ENCODE results near the gene RASGEF1B. TPM values are rescaled to one million over a fixed set of nuclear protein-coding genes. Genes with fewer than 3 reads are reported as not detected.

RASGEF1B gene
- total and polyA plus RNA-seq, 2 of the 4 experiments (the other 2 are of a cell fraction): 0.09 to 0.36 TPM

DNA sequence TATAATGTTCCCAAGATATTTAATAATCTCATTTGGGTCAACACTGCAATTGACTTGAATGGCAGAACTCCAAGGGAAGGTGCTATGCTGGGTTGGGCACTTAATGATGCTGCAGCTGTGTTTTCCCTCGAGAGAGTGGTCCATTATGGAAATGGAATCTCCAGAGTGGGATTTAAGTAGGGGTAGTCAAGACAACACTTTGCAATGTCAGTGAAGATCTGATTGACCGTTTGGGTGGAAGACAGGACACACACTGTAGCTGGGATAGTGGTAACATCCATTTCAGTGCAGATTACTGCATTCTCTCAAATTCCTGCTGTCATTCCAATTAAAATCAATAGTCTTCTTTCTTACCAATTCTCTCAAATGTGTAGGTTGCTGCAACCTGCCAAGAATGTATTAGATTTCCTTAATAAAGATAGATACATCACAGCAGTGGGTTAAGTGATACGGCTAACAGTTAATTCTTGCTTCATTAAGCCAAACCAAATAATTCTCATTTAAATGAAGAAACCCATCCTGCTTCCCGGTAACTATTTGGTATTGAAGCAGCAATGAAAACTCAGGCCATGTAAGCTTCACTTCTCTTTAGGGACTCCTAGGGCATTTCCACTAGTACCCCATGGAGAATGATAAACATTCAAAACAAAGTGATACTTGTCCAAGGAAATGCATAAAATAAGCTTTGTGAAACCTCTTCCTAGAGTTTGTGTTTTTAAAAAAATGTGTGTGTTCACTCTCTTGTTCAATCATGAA lies 40.5 kb upstream of the RASGEF1B start:
- H3K4ac ChIP-seq (ENCODE audit: low read depth, low read length): no peak overlapping the region
- H2AFZ ChIP-seq (replicated peaks; ENCODE audit: low read length, poor library complexity): no peak overlapping the region
- H2AK5ac ChIP-seq (ENCODE audit: low read depth, low read length): no peak overlapping the region
- CTCF ChIA-PET: no interaction called here
- no peak overlapping the region for H3K14ac ChIP-seq (replicated peaks; ENCODE audit: low read depth, low read length)
- no peaks in the 10 kb centered on the region for H3K9me1 ChIP-seq (ENCODE audit: insufficient read depth, low read length)
- no peak overlapping the region for H3K27ac ChIP-seq (ENCODE audit: insufficient read depth, low read length)
- no peak overlapping the region for H2BK5ac ChIP-seq (ENCODE audit: low read depth, low read length, poor library complexity, severe bottlenecking)
- BruUV-seq (replicated peaks): no TSS peak
- no peaks in the 10 kb centered on the region for H4K20me1 ChIP-seq (ENCODE audit: insufficient read depth, low read length)
- H3K4me2 ChIP-seq (ENCODE audit: low read depth, low read length): no peak overlapping the region
- no peaks in the 10 kb centered on the region for H3K79me1 ChIP-seq (ENCODE audit: low read depth in 1 of 2, low read length in 2 of 2)
- H2BK15ac ChIP-seq (ENCODE audit: low read depth, low read length): no peak overlapping the region
- no peak overlapping the region for H3K23ac ChIP-seq (ENCODE audit: low read depth, low read length)
- no peak overlapping the region for H2BK20ac ChIP-seq (ENCODE audit: low read depth, low read length)
- H3K56ac ChIP-seq (ENCODE audit: extremely low read depth, insufficient read depth, low read length): no peak overlapping the region
- no peak overlapping the region for H4K8ac ChIP-seq (ENCODE audit: low read depth in 2 of 2, low read length in 2 of 2)
- H3K4me3 ChIP-seq (ENCODE audit: insufficient read depth, low read depth, low read length): no peak overlapping the region
- H3K9me3 ChIP-seq (ENCODE audit: control insufficient read depth, insufficient read depth, low read length): no peaks in the 10 kb centered on the region
- dilution Hi-C loops (cut with HindIII; ENCODE audit: low sequenced_read_pairs, unreplicated experiment): no loop called here
- DNase-seq: no peak
- H4K91ac ChIP-seq (ENCODE audit: insufficient read depth, low read depth, low read length): no peak overlapping the region
- intact Hi-C loops (cut with micrococcal nuclease): no loop called here
- TF ChIP-seq MAFK (IDR thresholded peaks at IDR 0.05; ENCODE audit: low read depth, low read length) (no peak), RAD21 (IDR thresholded peaks at IDR 0.05; ENCODE audit: low read length) (no peak), MXI1 (IDR thresholded peaks at IDR 0.05; ENCODE audit: borderline replicate concordance, low read depth, low read length) (no peak), MAZ (IDR thresholded peaks at IDR 0.05; ENCODE audit: borderline replicate concordance, low read depth, low read length) (no peak), BHLHE40 (IDR thresholded peaks at IDR 0.05; ENCODE audit: low read depth, low read length) (no peak), RFX5 (IDR thresholded peaks at IDR 0.05; ENCODE audit: low read depth, low read length) (no peak), NFE2L2 (IDR thresholded peaks at IDR 0.05; ENCODE audit: low read depth, low read length) (no peak), CEBPB (IDR thresholded peaks at IDR 0.05; ENCODE audit: low read depth, low read length) (no peak), SMC3 (IDR thresholded peaks at IDR 0.05; ENCODE audit: low read depth, low read length) (no peak), FOS (IDR thresholded peaks at IDR 0.05; ENCODE audit: low read depth, low read length) (no peak), POLR2A (IDR thresholded peaks at IDR 0.05; ENCODE audit: low read depth, low read length) (no peak), RCOR1 (IDR thresholded peaks at IDR 0.05; ENCODE audit: insufficient replicate concordance, low read length) (no peak)
- TF ChIP-seq, protein P1, sequence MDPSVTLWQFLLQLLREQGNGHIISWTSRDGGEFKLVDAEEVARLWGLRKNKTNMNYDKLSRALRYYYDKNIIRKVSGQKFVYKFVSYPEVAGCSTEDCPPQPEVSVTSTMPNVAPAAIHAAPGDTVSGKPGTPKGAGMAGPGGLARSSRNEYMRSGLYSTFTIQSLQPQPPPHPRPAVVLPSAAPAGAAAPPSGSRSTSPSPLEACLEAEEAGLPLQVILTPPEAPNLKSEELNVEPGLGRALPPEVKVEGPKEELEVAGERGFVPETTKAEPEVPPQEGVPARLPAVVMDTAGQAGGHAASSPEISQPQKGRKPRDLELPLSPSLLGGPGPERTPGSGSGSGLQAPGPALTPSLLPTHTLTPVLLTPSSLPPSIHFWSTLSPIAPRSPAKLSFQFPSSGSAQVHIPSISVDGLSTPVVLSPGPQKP (IDR thresholded peaks at IDR 0.05; ENCODE audit: borderline replicate concordance, low read depth, low read length): no peak
- TF ChIP-seq, protein P2, sequence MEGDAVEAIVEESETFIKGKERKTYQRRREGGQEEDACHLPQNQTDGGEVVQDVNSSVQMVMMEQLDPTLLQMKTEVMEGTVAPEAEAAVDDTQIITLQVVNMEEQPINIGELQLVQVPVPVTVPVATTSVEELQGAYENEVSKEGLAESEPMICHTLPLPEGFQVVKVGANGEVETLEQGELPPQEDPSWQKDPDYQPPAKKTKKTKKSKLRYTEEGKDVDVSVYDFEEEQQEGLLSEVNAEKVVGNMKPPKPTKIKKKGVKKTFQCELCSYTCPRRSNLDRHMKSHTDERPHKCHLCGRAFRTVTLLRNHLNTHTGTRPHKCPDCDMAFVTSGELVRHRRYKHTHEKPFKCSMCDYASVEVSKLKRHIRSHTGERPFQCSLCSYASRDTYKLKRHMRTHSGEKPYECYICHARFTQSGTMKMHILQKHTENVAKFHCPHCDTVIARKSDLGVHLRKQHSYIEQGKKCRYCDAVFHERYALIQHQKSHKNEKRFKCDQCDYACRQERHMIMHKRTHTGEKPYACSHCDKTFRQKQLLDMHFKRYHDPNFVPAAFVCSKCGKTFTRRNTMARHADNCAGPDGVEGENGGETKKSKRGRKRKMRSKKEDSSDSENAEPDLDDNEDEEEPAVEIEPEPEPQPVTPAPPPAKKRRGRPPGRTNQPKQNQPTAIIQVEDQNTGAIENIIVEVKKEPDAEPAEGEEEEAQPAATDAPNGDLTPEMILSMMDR (conservative IDR thresholded peaks at IDR 0.05; ENCODE audit: low read depth, low read length): no peak
- TF ChIP-seq, protein P3, sequence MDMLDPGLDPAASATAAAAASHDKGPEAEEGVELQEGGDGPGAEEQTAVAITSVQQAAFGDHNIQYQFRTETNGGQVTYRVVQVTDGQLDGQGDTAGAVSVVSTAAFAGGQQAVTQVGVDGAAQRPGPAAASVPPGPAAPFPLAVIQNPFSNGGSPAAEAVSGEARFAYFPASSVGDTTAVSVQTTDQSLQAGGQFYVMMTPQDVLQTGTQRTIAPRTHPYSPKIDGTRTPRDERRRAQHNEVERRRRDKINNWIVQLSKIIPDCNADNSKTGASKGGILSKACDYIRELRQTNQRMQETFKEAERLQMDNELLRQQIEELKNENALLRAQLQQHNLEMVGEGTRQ (IDR thresholded peaks at IDR 0.05; ENCODE audit: low read depth, low read length): no peak
- no peak overlapping the region for H3K18ac ChIP-seq (ENCODE audit: low read depth, low read length)
- no peak overlapping the region for H2BK120ac ChIP-seq (ENCODE audit: low read depth, low read length)
- POLR2A ChIA-PET (ENCODE audit: unreplicated experiment): no interaction called here
- in situ Hi-C loops (cut with MboI; ENCODE audit: low sequenced_read_pairs): no loop called here
- H3K4me1 ChIP-seq (ENCODE audit: control insufficient read depth, insufficient read depth, low read length): no peaks in the 10 kb centered on the region
- H2AK9ac ChIP-seq (replicated peaks; ENCODE audit: low read depth, low read length, poor library complexity): no peak overlapping the region
- ATAC-seq (ENCODE audit: low read depth): no peak
- H3K27me3 ChIP-seq (ENCODE audit: control insufficient read depth, insufficient read depth, low read length): no peaks in the 10 kb centered on the region; the same call in 1 of the 2 replicates
- 33% methylated on average over 2 of the region's 4 CpGs; no CpG with 5 or more reads in 1 of the 2 experiments for WGBS, 2 experiments (ENCODE audit: extremely low coverage in 2 of 2, insufficient read length in 1 of 2)
- no peak overlapping the region for H3K9ac ChIP-seq (ENCODE audit: low read depth, low read length)
- no peaks in the 10 kb centered on the region for H3K36me3 ChIP-seq (ENCODE audit: control insufficient read depth, insufficient read depth, low read length)
- no peak overlapping the region for H4K5ac ChIP-seq (ENCODE audit: low read depth, low read length)

Measured in IMR-90 (cell line).